GM12878 (cell line): ENCODE measurements around the gene TRIP11. TPM values are rescaled to one million over a fixed set of nuclear protein-coding genes. Genes with fewer than 3 reads are reported as not detected.

Source experiments
- CBX3 ChIP-seq: fragments of 200-600 bp; sonication (generic); IDR thresholded peaks from 2 replicates; pipeline ENCODE4 v1.6.1; 2016; ENCODE audit warnings: low read depth, borderline replicate concordance
- CBX5 ChIP-seq: sonication (generic); IDR thresholded peaks from 2 replicates; pipeline ENCODE4 v1.6.1; 2016; ENCODE audit warnings: low read depth, moderate library complexity, mild to moderate bottlenecking, inconsistent platforms
- CREB1 ChIP-seq: IDR thresholded peaks from 2 replicates; pipeline ENCODE4 v1.6.1; 2012; ENCODE audit warnings: low read depth, mild to moderate bottlenecking, inconsistent platforms
- E2F4 ChIP-seq: IDR thresholded peaks from 2 replicates; pipeline ENCODE4 v1.6.1; 2012; ENCODE audit warnings: low read depth, low read length, improper control_type of control experiment
- FOXK2 ChIP-seq: fragments of 450-650 bp; IDR thresholded peaks from 2 replicates; pipeline ENCODE4 v1.6.1; 2017; ENCODE audit warnings: mild to moderate bottlenecking, moderate library complexity
- FOXM1 ChIP-seq: IDR thresholded peaks from 2 replicates; pipeline ENCODE4 v1.6.1; 2012; ENCODE audit warnings: low read depth, mild to moderate bottlenecking, inconsistent platforms, low read length, moderate library complexity
- GATAD2B ChIP-seq: fragments of 450-650 bp; conservative IDR thresholded peaks from 2 replicates; pipeline ENCODE4 v1.6.1; 2017; ENCODE audit warnings: low read depth, mild to moderate bottlenecking, moderate library complexity
- KAT2A ChIP-seq: conservative IDR thresholded peaks from 2 replicates; pipeline ENCODE4 v1.6.1; 2011; ENCODE audit warnings: low read depth, low read length; ENCODE audit not compliant: control insufficient read depth
- MYC ChIP-seq: IDR thresholded peaks from 2 replicates; pipeline ENCODE4 v1.6.1; 2011; ENCODE audit warnings: mild to moderate bottlenecking, low read length, moderate library complexity, inconsistent platforms; ENCODE audit not compliant: insufficient read depth, insufficient replicate concordance, insufficient read length, severe bottlenecking
- NFIC ChIP-seq: IDR thresholded peaks from 2 replicates; pipeline ENCODE4 v1.6.1; 2012; ENCODE audit warnings: low read depth, mild to moderate bottlenecking, inconsistent platforms, low read length, moderate library complexity
- NFXL1 ChIP-seq: fragments of 450-650 bp; IDR thresholded peaks from 2 replicates; pipeline ENCODE4 v1.6.1; 2017; ENCODE audit warnings: antibody characterized with exemption, mild to moderate bottlenecking, borderline replicate concordance
- NFYB ChIP-seq: IDR thresholded peaks from 2 replicates; pipeline ENCODE4 v1.6.1; 2011; ENCODE audit warnings: low read depth, mild to moderate bottlenecking, low read length, improper control_type of control experiment, moderate library complexity; ENCODE audit not compliant: insufficient read depth
- RCOR1 ChIP-seq: conservative IDR thresholded peaks from 2 replicates; pipeline ENCODE4 v1.6.1; 2012; ENCODE audit warnings: low read depth, low read length, improper control_type of control experiment
- SMAD1 ChIP-seq: fragments of 450-650 bp; IDR thresholded peaks from 2 replicates; pipeline ENCODE4 v1.6.1; 2018; ENCODE audit warnings: mild to moderate bottlenecking, low read depth; ENCODE audit not compliant: partially characterized antibody
- SRF ChIP-seq, 2 experiments: IDR thresholded peaks; 2 replicates each; pipeline ENCODE4 v1.6.1; 2011; ENCODE audit warnings: low read depth in 2 of 2, low read length in 2 of 2, mild to moderate bottlenecking in 1 of 2, moderate library complexity in 1 of 2
- WRNIP1 ChIP-seq: IDR thresholded peaks from 2 replicates; pipeline ENCODE4 v1.6.1; 2011; ENCODE audit warnings: low read depth, low read length, improper control_type of control experiment, borderline replicate concordance
- ZBTB33 ChIP-seq: fragments of 450-650 bp; IDR thresholded peaks from 2 replicates; pipeline ENCODE4 v1.6.1; 2017; ENCODE audit warnings: mild to moderate bottlenecking
- ZNF217 ChIP-seq: fragments of 450-650 bp; IDR thresholded peaks from 2 replicates; pipeline ENCODE4 v1.6.1; 2017; ENCODE audit warnings: antibody characterized with exemption, mild to moderate bottlenecking
- ZNF24 ChIP-seq: fragments of 450-650 bp; IDR thresholded peaks from 2 replicates; pipeline ENCODE4 v1.6.1; 2017; ENCODE audit warnings: antibody characterized with exemption, mild to moderate bottlenecking
- ZNF384 ChIP-seq: IDR thresholded peaks from 2 replicates; pipeline ENCODE4 v1.6.1; 2012; ENCODE audit warnings: low read depth, mild to moderate bottlenecking, low read length, improper control_type of control experiment, borderline replicate concordance
- ZNF592 ChIP-seq: fragments of 450-650 bp; IDR thresholded peaks from 2 replicates; pipeline ENCODE4 v1.6.1; 2017; ENCODE audit warnings: mild to moderate bottlenecking, moderate library complexity
- polyA plus RNA-seq, 11 experiments: library from polyadenylated mRNA; depleted of rRNA in 4 of 11; unstranded in 6 of 11; stranded (reverse) in 5 of 11; fragments of >200 nt; fragmentation: Nextera tagmentation in 4 of 11; fragmentation: Illumina TruSeq in 1 of 11; extraction: Ambion mirVana in 4 of 11; extraction: Trizol in 1 of 11; gene quantifications; 1 replicate in 1 of 11; 2 replicates in 10 of 11; pipeline versions ENCODE4 v1.2.1 to v1.2.3, GENCODE V29; 2011 to 2016; ENCODE audit warnings: inconsistent platforms in 2 of 11, missing spikeins in 2 of 11, low read depth in 1 of 11
- total RNA-seq, 4 experiments: library from RNA; depleted of rRNA in 3 of 4; stranded (reverse); fragments of >200 nt in 3 of 4; fragmentation: Illumina TruSeq in 1 of 4; extraction: Trizol in 1 of 4; gene quantifications; 2 replicates each; pipeline versions ENCODE4 v1.2.1 to v1.2.3, GENCODE V29; 2013 to 2021

TRIP11 gene
- total and polyA plus RNA-seq, 10 of the 15 experiments (the other 5 are each of a cell fraction or from before 2014, with no cell fraction given): 5.3 to 46.1 (median 19.9) TPM

- no peak for TF ChIP-seq WRNIP1
- no peak for TF ChIP-seq ZNF217
- no peak for TF ChIP-seq ZNF384
- TF ChIP-seq CREB1: peak; percentile 92
- 0 out of 2 replicates have a peak, but pooled peaks have one; percentile 24 for TF ChIP-seq RCOR1
- no peak for TF ChIP-seq FOXK2
- TF ChIP-seq GATAD2B: peak; percentile 68
- no peak for TF ChIP-seq MYC
- peak; percentile 47; the same call in 1 of the 2 replicates for TF ChIP-seq CBX5
- 0 out of 2 replicates have a peak, but pooled peaks have one; percentile 26 for TF ChIP-seq E2F4
- TF ChIP-seq NFXL1: no peak
- no peak for TF ChIP-seq CBX3
- peak; percentile 66 for TF ChIP-seq ZNF24
- TF ChIP-seq KAT2A: no peak
- TF ChIP-seq ZBTB33: no peak
- TF ChIP-seq NFYB: no peak
- peak; percentile 23; the same call in 1 of the 2 replicates for TF ChIP-seq NFIC
- TF ChIP-seq FOXM1: peak; percentile 13; the same call in 1 of the 2 replicates
- no peak for TF ChIP-seq ZNF592
- TF ChIP-seq SRF (IDR thresholded peaks at IDR 0.05; ENCODE audit: low read depth in 2 of 2, low read length in 2 of 2): no peak
- no peak for TF ChIP-seq SMAD1
These were observed at the start of gene TRIP11 (continued) for GRCh38 chr14:92039719-92040430.
